Transverse colon (tissue), 3 donors: ENCODE measurements around the gene LILRA1.

ENCODE experiments used
- EP300 ChIP-seq: sonication (generic); formaldehyde crosslinking; IDR thresholded peaks from one replicate; pipeline ENCODE4 v1.6.1; 2017; ENCODE audit warnings: antibody characterized with exemption, low read depth
- POLR2A ChIP-seq: fragments of 450-650 bp; IDR thresholded peaks from one replicate; pipeline ENCODE4 v1.6.1; 2016; ENCODE audit warnings: antibody characterized with exemption, mild to moderate bottlenecking, moderate library complexity
- TF ChIP-seq, protein P1 (sequence below), 5 experiments: fragments of 200-600 bp in 3 of 5; fragments of 450-650 bp in 2 of 5; sonication (generic) in 3 of 5; IDR thresholded peaks; 1 replicate in 2 of 5; 2 replicates in 3 of 5; pipeline ENCODE4 v1.5.1; 2016 to 2017; ENCODE audit warnings: antibody characterized with exemption in 5 of 5, inconsistent platforms in 3 of 5, mild to moderate bottlenecking in 2 of 5, moderate library complexity in 1 of 5

DNA sequence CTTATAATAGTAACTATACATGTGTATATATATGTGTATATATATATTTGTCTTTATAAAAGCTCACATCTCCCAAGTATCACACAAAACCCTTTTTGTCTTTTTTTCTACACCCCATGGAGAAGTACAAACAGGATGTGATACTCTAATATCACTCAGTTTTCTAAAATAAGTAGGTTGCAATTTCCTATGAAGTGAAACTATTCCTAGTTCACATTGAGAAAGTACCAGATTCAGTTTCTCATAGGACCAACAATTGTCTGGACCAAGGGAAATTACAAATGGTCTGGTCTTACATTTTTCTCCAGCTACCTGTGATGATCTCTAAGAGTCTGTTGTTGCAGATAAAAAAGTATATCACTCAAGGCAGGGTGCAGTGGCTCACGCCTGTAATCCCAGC, 19.0 kb downstream of the LILRA1 start:
- TF ChIP-seq, protein P1, sequence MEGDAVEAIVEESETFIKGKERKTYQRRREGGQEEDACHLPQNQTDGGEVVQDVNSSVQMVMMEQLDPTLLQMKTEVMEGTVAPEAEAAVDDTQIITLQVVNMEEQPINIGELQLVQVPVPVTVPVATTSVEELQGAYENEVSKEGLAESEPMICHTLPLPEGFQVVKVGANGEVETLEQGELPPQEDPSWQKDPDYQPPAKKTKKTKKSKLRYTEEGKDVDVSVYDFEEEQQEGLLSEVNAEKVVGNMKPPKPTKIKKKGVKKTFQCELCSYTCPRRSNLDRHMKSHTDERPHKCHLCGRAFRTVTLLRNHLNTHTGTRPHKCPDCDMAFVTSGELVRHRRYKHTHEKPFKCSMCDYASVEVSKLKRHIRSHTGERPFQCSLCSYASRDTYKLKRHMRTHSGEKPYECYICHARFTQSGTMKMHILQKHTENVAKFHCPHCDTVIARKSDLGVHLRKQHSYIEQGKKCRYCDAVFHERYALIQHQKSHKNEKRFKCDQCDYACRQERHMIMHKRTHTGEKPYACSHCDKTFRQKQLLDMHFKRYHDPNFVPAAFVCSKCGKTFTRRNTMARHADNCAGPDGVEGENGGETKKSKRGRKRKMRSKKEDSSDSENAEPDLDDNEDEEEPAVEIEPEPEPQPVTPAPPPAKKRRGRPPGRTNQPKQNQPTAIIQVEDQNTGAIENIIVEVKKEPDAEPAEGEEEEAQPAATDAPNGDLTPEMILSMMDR (IDR thresholded peaks at IDR 0.05), result no peak
- TF ChIP-seq POLR2A, result no peak
- TF ChIP-seq EP300, result no peak
